Liver (tissue), 9 donors: ENCODE results near the gene OSBPL9. TPM values are rescaled to one million over a fixed set of nuclear protein-coding genes. Genes with fewer than 3 reads are reported as not detected.

Experiments used
- DNase-seq: peaks from one replicate; pipeline ENCODE4 v3.0.0-alpha.2; 2017; ENCODE audit warnings: low spot score
- H3K27ac ChIP-seq, 2 donors: one replicate each; pipeline ENCODE4 v1.7.0; 2013; ENCODE audit warnings: inconsistent platforms in 2 of 2, low read length in 2 of 2, control low read depth in 1 of 2, low read depth in 1 of 2, mild to moderate bottlenecking in 1 of 2
- H3K27me3 ChIP-seq, 4 donors: one replicate each; pipeline versions ENCODE4 v1.6.1 to v1.7.0; 2013; ENCODE audit warnings: low read length in 3 of 4, inconsistent platforms in 1 of 4, mild to moderate bottlenecking in 1 of 4, moderate library complexity in 1 of 4; ENCODE audit not compliant: control insufficient read depth in 4 of 4, insufficient read depth in 4 of 4
- H3K36me3 ChIP-seq, 4 donors: one replicate each; pipeline versions ENCODE4 v1.6.1 to v1.7.0; 2013; ENCODE audit warnings: low read length in 3 of 4, mild to moderate bottlenecking in 3 of 4, low read depth in 1 of 4, moderate library complexity in 1 of 4; ENCODE audit not compliant: control insufficient read depth in 4 of 4, insufficient read depth in 3 of 4
- H3K4me1 ChIP-seq, 4 donors: one replicate each; pipeline versions ENCODE4 v1.6.1 to v1.7.0; 2013; ENCODE audit warnings: low read length in 3 of 4, mild to moderate bottlenecking in 3 of 4, moderate library complexity in 1 of 4; ENCODE audit not compliant: control insufficient read depth in 4 of 4, insufficient read depth in 4 of 4
- H3K4me3 ChIP-seq, 3 donors: one replicate each; pipeline versions ENCODE4 v1.6.1 to v1.7.0; 2013; ENCODE audit warnings: low read length in 3 of 3, control low read depth in 1 of 3, low read depth in 1 of 3, mild to moderate bottlenecking in 1 of 3
- H3K9ac ChIP-seq, 2 donors: one replicate each; pipeline ENCODE4 v1.7.0; 2013; ENCODE audit warnings: low read length in 2 of 2, mild to moderate bottlenecking in 2 of 2, moderate library complexity in 2 of 2, control low read depth in 1 of 2, low read depth in 1 of 2
- H3K9me3 ChIP-seq, 4 donors: one replicate each; pipeline versions ENCODE4 v1.6.1 to v1.7.0; 2013; ENCODE audit warnings: low read length in 3 of 4; ENCODE audit not compliant: control insufficient read depth in 4 of 4
- EGR1 ChIP-seq, 2 donors: IDR thresholded peaks; 2 replicates each; pipeline ENCODE4 v1.6.1; 2016 to 2018; ENCODE audit warnings: antibody characterized with exemption in 2 of 2, low read depth in 2 of 2
- FOXA1 ChIP-seq: IDR thresholded peaks from 2 replicates; pipeline ENCODE4 v1.6.1; 2016; ENCODE audit warnings: antibody characterized with exemption
- GABPA ChIP-seq, 2 donors: IDR thresholded peaks in 1 of 2; conservative IDR thresholded peaks in 1 of 2; 2 replicates each; pipeline ENCODE4 v1.6.1; 2016; ENCODE audit warnings: antibody characterized with exemption in 2 of 2, mild to moderate bottlenecking in 1 of 2, moderate library complexity in 1 of 2
- HNF4A ChIP-seq, 2 donors: conservative IDR thresholded peaks; 2 replicates each; pipeline ENCODE4 v1.6.1; 2016; ENCODE audit warnings: antibody characterized with exemption in 2 of 2, mild to moderate bottlenecking in 2 of 2
- HNF4G ChIP-seq: IDR thresholded peaks from 2 replicates; pipeline ENCODE4 v1.6.1; 2016; ENCODE audit warnings: antibody characterized with exemption
- JUND ChIP-seq, 2 donors: IDR thresholded peaks; 2 replicates each; pipeline ENCODE4 v1.6.1; 2016; ENCODE audit warnings: antibody characterized with exemption in 2 of 2
- NR2F2 ChIP-seq: IDR thresholded peaks from 2 replicates; pipeline ENCODE4 v1.6.1; 2016; ENCODE audit warnings: antibody characterized with exemption
- RAD21 ChIP-seq, 2 donors: IDR thresholded peaks; 2 replicates each; pipeline ENCODE4 v1.6.1; 2016; ENCODE audit warnings: antibody characterized with exemption in 2 of 2, mild to moderate bottlenecking in 2 of 2
- RXRA ChIP-seq, 2 donors: IDR thresholded peaks; 2 replicates each; pipeline ENCODE4 v1.6.1; 2017 to 2018; ENCODE audit warnings: antibody characterized with exemption in 2 of 2, mild to moderate bottlenecking in 1 of 2
- SP1 ChIP-seq: IDR thresholded peaks from 2 replicates; pipeline ENCODE4 v1.6.1; 2018; ENCODE audit warnings: antibody characterized with exemption, mild to moderate bottlenecking
- TAF1 ChIP-seq: conservative IDR thresholded peaks from 2 replicates; pipeline ENCODE4 v1.6.1; 2016; ENCODE audit warnings: antibody characterized with exemption, mild to moderate bottlenecking
- YY1 ChIP-seq: IDR thresholded peaks from 2 replicates; pipeline ENCODE4 v1.6.1; 2016; ENCODE audit warnings: antibody characterized with exemption, mild to moderate bottlenecking
- WGBS: extraction: QIAGEN DNeasy Blood & Tissue Kit; methylation state at CpG from one replicate; pipeline ENCODE4 v1.1.7; 2013; 5-methylcytosine and 5-hydroxymethylcytosine counted together
- polyA plus RNA-seq, 2 donors: library from polyadenylated mRNA; stranded (reverse) in 1 of 2; unstranded in 1 of 2; fragments of 200-250 nt in 1 of 2; fragments of >200 nt in 1 of 2; fragmentation: Nextera tagmentation in 1 of 2; extraction: Ambion mirVana in 1 of 2; gene quantifications; one replicate each; pipeline versions ENCODE4 v1.2.1 to v1.2.3, GENCODE V29; 2013 to 2015
- total RNA-seq, 2 donors: library from RNA; depleted of rRNA; stranded (reverse); fragments of >200 nt; gene quantifications; one replicate each; pipeline ENCODE4 v1.2.3, GENCODE V29; 2014
- TF ChIP-seq, protein P1 (sequence below): IDR thresholded peaks from 2 replicates; pipeline ENCODE4 v1.6.1; 2016; ENCODE audit warnings: antibody characterized with exemption
- TF ChIP-seq, protein P2 (sequence below): IDR thresholded peaks from 2 replicates; pipeline ENCODE4 v1.6.1; 2016; ENCODE audit warnings: antibody characterized with exemption, mild to moderate bottlenecking
- TF ChIP-seq, protein P3 (sequence below): IDR thresholded peaks from 2 replicates; pipeline ENCODE4 v1.6.1; 2016; ENCODE audit warnings: antibody characterized with exemption
- TF ChIP-seq, protein P4 (sequence below): IDR thresholded peaks from 2 replicates; pipeline ENCODE4 v1.6.1; 2016; ENCODE audit warnings: antibody characterized with exemption
- TF ChIP-seq, protein P5 (sequence below): fragments of 150-350 bp; IDR thresholded peaks from 2 replicates; pipeline ENCODE4 v1.5.1; 2017; ENCODE audit warnings: improper control_type of control experiment, low read depth, low read length; ENCODE audit not compliant: missing input control
- donor health status: healthy.
- donor health status: healthy.
- donor health status: healthy.
- donor health status: healthy.
- donor health status: healthy.

OSBPL9 gene
- total and polyA plus RNA-seq, 4 donors, result 52.1 to 129 (median 60.4) TPM

DNA sequence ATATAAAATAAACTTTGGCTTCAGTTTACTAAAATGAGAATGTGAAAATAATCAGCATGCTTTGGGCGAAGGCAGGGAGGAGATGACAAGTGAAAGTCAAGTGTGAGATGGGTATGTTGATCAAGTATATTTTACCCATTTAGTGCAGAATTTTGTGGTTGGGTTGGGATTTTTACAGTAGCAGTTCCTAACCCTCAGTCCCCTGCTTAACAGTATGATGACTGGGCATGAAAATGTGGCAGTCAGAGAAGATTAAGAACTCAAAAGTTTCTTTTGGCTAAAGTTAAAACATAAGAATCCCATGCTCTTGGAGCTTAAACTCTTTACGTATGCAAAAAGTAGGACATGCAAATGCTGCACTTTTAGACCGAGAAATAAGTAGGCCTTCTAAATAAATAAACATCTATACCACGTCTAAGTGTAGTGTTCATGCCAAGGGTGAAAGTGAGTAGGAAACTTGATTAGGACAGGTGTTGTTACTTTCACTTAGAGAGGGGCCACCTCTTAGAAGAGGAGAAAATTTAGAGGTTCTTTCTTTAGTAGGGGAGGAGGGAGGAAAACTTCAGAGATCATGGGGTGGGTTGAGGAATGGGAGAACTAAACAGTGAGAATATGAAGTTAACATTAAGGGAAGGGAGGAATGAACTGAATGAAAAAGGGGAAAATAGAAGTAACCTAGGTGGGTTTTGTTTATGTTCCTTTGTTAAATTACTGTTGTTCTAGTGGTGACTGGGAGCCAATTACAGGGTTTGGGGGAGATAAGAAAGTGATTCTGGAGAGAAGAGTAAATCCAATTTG is 127.8 kb downstream of the OSBPL9 start (continued):
- TF ChIP-seq, protein P1, sequence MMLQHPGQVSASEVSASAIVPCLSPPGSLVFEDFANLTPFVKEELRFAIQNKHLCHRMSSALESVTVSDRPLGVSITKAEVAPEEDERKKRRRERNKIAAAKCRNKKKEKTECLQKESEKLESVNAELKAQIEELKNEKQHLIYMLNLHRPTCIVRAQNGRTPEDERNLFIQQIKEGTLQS, result no peak
- TF ChIP-seq GABPA (IDR thresholded peaks at IDR 0.05 in 1 of 2, conservative IDR thresholded peaks at IDR 0.05 in 1 of 2) (no peak), HNF4A (conservative IDR thresholded peaks at IDR 0.05) (no peak), SP1 (no peak)

DNA sequence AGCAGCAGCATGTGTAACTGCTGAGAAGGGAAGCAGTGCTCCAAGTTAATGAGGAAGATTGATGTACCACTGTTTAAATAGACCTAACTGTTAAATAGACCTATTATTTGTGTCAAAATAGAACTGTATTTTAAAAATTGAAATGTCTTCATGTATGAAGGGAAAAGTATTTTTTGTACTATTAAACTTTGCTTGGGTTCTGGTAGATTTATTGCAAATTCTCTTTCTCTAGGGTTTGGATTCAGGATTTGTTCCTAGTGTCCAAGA is 128.3 kb downstream of the OSBPL9 start:
- TF ChIP-seq HNF4G (no peak), RAD21 (IDR thresholded peaks at IDR 0.05) (no peak), SP1 (no peak)
- TF ChIP-seq, protein P2, sequence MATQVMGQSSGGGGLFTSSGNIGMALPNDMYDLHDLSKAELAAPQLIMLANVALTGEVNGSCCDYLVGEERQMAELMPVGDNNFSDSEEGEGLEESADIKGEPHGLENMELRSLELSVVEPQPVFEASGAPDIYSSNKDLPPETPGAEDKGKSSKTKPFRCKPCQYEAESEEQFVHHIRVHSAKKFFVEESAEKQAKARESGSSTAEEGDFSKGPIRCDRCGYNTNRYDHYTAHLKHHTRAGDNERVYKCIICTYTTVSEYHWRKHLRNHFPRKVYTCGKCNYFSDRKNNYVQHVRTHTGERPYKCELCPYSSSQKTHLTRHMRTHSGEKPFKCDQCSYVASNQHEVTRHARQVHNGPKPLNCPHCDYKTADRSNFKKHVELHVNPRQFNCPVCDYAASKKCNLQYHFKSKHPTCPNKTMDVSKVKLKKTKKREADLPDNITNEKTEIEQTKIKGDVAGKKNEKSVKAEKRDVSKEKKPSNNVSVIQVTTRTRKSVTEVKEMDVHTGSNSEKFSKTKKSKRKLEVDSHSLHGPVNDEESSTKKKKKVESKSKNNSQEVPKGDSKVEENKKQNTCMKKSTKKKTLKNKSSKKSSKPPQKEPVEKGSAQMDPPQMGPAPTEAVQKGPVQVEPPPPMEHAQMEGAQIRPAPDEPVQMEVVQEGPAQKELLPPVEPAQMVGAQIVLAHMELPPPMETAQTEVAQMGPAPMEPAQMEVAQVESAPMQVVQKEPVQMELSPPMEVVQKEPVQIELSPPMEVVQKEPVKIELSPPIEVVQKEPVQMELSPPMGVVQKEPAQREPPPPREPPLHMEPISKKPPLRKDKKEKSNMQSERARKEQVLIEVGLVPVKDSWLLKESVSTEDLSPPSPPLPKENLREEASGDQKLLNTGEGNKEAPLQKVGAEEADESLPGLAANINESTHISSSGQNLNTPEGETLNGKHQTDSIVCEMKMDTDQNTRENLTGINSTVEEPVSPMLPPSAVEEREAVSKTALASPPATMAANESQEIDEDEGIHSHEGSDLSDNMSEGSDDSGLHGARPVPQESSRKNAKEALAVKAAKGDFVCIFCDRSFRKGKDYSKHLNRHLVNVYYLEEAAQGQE, result no peak
- TF ChIP-seq, protein P3, sequence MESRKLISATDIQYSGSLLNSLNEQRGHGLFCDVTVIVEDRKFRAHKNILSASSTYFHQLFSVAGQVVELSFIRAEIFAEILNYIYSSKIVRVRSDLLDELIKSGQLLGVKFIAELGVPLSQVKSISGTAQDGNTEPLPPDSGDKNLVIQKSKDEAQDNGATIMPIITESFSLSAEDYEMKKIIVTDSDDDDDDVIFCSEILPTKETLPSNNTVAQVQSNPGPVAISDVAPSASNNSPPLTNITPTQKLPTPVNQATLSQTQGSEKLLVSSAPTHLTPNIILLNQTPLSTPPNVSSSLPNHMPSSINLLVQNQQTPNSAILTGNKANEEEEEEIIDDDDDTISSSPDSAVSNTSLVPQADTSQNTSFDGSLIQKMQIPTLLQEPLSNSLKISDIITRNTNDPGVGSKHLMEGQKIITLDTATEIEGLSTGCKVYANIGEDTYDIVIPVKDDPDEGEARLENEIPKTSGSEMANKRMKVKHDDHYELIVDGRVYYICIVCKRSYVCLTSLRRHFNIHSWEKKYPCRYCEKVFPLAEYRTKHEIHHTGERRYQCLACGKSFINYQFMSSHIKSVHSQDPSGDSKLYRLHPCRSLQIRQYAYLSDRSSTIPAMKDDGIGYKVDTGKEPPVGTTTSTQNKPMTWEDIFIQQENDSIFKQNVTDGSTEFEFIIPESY, result no peak
- no peak overlapping the region for H3K4me3 ChIP-seq
- H3K9ac ChIP-seq, result no peak overlapping the region
- H3K36me3 ChIP-seq, result peaks cover 0 to 9% (median 4%) of the 10 kb centered on the region in 4 donors
- H3K4me1 ChIP-seq, result peaks cover 0 to 3% (median 0%) of the 10 kb centered on the region in 4 donors
- H3K27ac ChIP-seq, result no peak overlapping the region
- H3K27me3 ChIP-seq, result no peaks in the 10 kb centered on the region
- DNase-seq, result no peak
- no peaks in the 10 kb centered on the region for H3K9me3 ChIP-seq

DNA sequence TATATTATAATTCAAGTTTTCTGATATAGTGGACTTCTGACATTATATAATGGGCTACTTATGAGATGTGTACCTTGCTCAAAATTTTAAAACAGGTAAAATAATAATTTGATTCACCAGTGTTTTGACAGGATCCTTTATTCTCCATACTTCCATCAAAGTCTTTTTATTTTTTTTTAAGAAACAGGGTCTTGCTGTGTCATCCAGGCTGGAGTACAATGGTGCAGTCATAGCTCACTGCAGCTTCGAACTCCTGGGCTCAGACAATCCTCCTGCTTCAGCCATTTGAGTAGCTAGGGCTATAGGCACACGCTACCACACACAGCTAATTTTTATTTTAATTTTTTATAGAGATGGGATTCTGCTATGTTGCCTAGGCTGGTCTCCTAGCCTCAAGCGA is 132.3 kb downstream of the OSBPL9 start:
- no peak overlapping the region for H3K9ac ChIP-seq
- no peak overlapping the region for H3K4me3 ChIP-seq
- H3K36me3 ChIP-seq, result peaks cover 4 to 23% (median 14%) of the 10 kb centered on the region in 4 donors
- H3K9me3 ChIP-seq, result no peaks in the 10 kb centered on the region
- no peak overlapping the region for H3K27ac ChIP-seq
- WGBS, result 100% methylated on average over 3 of the region's 3 CpGs
- H3K27me3 ChIP-seq, result no peaks in the 10 kb centered on the region
- no peak for DNase-seq
- peaks cover 0 to 1% (median 0%) of the 10 kb centered on the region in 4 donors for H3K4me1 ChIP-seq
- no peak for TF ChIP-seq FOXA1
- TF ChIP-seq, protein P1, result no peak
- TF ChIP-seq RAD21 (IDR thresholded peaks at IDR 0.05), result no peak
- TF ChIP-seq, protein P3, result no peak
- no peak for TF ChIP-seq JUND (IDR thresholded peaks at IDR 0.05)
- no peak for TF ChIP-seq HNF4G
- no peak for TF ChIP-seq EGR1 (IDR thresholded peaks at IDR 0.05; ENCODE audit: low read depth in 2 of 2)
- no peak for TF ChIP-seq NR2F2
- TF ChIP-seq RXRA (IDR thresholded peaks at IDR 0.05), result no peak
- TF ChIP-seq, protein P4, sequence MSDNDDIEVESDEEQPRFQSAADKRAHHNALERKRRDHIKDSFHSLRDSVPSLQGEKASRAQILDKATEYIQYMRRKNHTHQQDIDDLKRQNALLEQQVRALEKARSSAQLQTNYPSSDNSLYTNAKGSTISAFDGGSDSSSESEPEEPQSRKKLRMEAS, result no peak
- no peak for TF ChIP-seq HNF4A (conservative IDR thresholded peaks at IDR 0.05)
- TF ChIP-seq TAF1, result no peak
- no peak for TF ChIP-seq YY1
- no peak for TF ChIP-seq SP1
- TF ChIP-seq, protein P5, sequence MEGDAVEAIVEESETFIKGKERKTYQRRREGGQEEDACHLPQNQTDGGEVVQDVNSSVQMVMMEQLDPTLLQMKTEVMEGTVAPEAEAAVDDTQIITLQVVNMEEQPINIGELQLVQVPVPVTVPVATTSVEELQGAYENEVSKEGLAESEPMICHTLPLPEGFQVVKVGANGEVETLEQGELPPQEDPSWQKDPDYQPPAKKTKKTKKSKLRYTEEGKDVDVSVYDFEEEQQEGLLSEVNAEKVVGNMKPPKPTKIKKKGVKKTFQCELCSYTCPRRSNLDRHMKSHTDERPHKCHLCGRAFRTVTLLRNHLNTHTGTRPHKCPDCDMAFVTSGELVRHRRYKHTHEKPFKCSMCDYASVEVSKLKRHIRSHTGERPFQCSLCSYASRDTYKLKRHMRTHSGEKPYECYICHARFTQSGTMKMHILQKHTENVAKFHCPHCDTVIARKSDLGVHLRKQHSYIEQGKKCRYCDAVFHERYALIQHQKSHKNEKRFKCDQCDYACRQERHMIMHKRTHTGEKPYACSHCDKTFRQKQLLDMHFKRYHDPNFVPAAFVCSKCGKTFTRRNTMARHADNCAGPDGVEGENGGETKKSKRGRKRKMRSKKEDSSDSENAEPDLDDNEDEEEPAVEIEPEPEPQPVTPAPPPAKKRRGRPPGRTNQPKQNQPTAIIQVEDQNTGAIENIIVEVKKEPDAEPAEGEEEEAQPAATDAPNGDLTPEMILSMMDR, result no peak
